ENCODE results near the gene DCLRE1B.
A peak's percentile ranks its signal among the peaks of the same experiment; 100 is the strongest.

DCLRE1B gene

GRCh38 chr1:113904674-113905434 lies at the start of gene DCLRE1B, which contains the start of gene AP4B1:
TSS of gene DCLRE1B (plus strand) at chr1:113905326. CDS start at chr1:113905587, 261 bp downstream.
TSS of gene AP4B1 (minus strand) at chr1:113904799. CDS start at chr1:113904717, 82 bp downstream.
- DNase-seq = peak; percentile 100

GRCh38 chr1:113855630-113856400 lies 49.3 kb upstream of the DCLRE1B start:
- DNase-seq = no peak

GRCh38 chr1:113856401-113856790 lies 48.7 kb upstream of the DCLRE1B start:
- no peak for DNase-seq

- no peak for DNase-seq
Measured at GRCh38 chr1:113857776-113858175, 47.4 kb upstream of the DCLRE1B start.

GRCh38 chr1:113858418-113858817 lies 46.7 kb upstream of the DCLRE1B start:
- DNase-seq = no peak

GRCh38 chr1:113858982-113859381 lies 46.1 kb upstream of the DCLRE1B start:
- no peak for DNase-seq

- DNase-seq = peak; percentile 76
Measured at GRCh38 chr1:113859478-113860175, 45.5 kb upstream of the DCLRE1B start.

- no peak for DNase-seq
Measured at GRCh38 chr1:113860891-113861290, 44.2 kb upstream of the DCLRE1B start.

GRCh38 chr1:113861641-113862040 lies 43.5 kb upstream of the DCLRE1B start:
- DNase-seq = no peak

- DNase-seq = peak; percentile 44
Measured at GRCh38 chr1:113868387-113869083, 36.6 kb upstream of the DCLRE1B start.

GRCh38 chr1:113870778-113871177 lies 34.3 kb upstream of the DCLRE1B start:
- no peak for DNase-seq

GRCh38 chr1:113871597-113872113 lies 33.5 kb upstream of the DCLRE1B start, which contains the start of gene PTPN22:
TSS of gene PTPN22 (minus strand) at chr1:113871712.
- peak; percentile 83 for DNase-seq

- peak; percentile 76 for DNase-seq
Measured at GRCh38 chr1:113872219-113872935, 32.7 kb upstream of the DCLRE1B start.

- peak; percentile 43 for DNase-seq
Measured at GRCh38 chr1:113874012-113874879, 30.9 kb upstream of the DCLRE1B start.

- no peak for DNase-seq
Measured at GRCh38 chr1:113875714-113876113, 29.4 kb upstream of the DCLRE1B start.

- no peak for DNase-seq
Measured at GRCh38 chr1:113876176-113876575, 28.9 kb upstream of the DCLRE1B start.

GRCh38 chr1:113879739-113880038 lies 25.4 kb upstream of the DCLRE1B start:
- no peak for DNase-seq

- DNase-seq = no peak
Measured at GRCh38 chr1:113881661-113882060, 23.5 kb upstream of the DCLRE1B start.

GRCh38 chr1:113886417-113887401 lies 18.4 kb upstream of the DCLRE1B start:
- DNase-seq = no peak
